Adrenal gland (tissue), 5 donors: Measurements from ENCODE around the gene HMCES.
"Not testable (repeated sequence)": the region's sequence is repeated elsewhere in the genome, so short reads cannot be mapped to it uniquely, and the experiment has no call there.

Source experiments
- CTCF ChIP-seq, 6 experiments: fragments of 450-650 bp in 4 of 6; fragments of 200-600 bp in 2 of 6; sonication (generic) in 1 of 6; IDR thresholded peaks; 1 replicate in 5 of 6; 2 replicates in 1 of 6; pipeline versions ENCODE4 v1.5.1 to v1.8.0; 2016 to 2021; ENCODE audit warnings: antibody characterized with exemption in 6 of 6, mild to moderate bottlenecking in 2 of 6, moderate library complexity in 1 of 6
- POLR2A ChIP-seq, 2 donors: fragments of 450-650 bp; IDR thresholded peaks; one replicate each; pipeline ENCODE4 v1.6.1; 2017; ENCODE audit warnings: antibody characterized with exemption in 2 of 2, mild to moderate bottlenecking in 2 of 2, moderate library complexity in 1 of 2
- donor health status: DM: no; HTN: no; CAD: no.

GRCh38 chr3:129337719-129338118, 59.0 kb downstream of the HMCES start:
- not testable (repeated sequence) for TF ChIP-seq CTCF, POLR2A (IDR thresholded peaks at IDR 0.05)
